GM18526 (cell line): Measurements from ENCODE around the gene XYLT1.

Experiments used
- POLR2A ChIP-seq: IDR thresholded peaks from 3 replicates; pipeline ENCODE4 v1.6.1; 2011; ENCODE audit not compliant: insufficient read length; ENCODE audit errors: extremely low read depth

Gene XYLT1

GRCh38 chr16:17224879-17225281 is 245.9 kb downstream of the XYLT1 start:
- no peak for TF ChIP-seq POLR2A

DNA sequence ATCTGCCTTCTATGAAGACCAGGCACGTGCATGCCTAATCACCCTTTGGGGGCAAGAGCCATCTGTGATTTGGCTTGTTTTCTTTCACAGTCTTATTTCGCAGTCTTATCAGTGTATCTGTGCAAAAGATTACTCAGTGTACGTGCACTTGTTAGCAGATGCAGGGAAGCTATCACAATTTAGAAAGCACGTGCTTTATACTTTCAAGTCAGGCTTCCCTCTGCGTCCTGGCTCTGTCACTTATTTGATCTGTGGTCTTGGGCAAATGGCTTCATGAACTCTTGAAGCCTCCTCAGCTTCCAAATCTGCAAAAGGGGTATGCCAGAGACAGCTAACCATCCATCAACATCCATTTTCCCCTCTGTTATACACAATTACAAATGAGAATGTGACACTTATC is 246.4 kb downstream of the XYLT1 start:
- no peak for TF ChIP-seq POLR2A

DNA sequence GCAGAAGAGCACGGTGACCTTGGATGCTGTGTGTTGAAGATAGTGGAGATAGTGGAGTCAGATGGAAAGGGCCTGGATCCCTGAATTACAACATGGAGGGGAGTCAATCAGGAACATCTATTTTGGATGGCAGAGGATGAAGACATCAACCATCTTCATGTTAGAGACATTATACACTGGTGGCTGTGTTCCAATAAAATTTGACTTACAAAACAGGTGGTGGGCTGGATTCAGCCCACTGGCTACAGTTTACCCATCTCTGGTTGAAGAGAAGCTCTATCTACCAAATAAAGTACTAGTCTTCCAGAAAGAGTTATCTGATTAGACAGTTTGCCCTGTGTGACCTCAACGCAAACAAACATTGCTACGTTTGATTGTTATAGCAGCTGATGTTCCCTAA is 247.2 kb downstream of the XYLT1 start:
- no peak for TF ChIP-seq POLR2A

DNA sequence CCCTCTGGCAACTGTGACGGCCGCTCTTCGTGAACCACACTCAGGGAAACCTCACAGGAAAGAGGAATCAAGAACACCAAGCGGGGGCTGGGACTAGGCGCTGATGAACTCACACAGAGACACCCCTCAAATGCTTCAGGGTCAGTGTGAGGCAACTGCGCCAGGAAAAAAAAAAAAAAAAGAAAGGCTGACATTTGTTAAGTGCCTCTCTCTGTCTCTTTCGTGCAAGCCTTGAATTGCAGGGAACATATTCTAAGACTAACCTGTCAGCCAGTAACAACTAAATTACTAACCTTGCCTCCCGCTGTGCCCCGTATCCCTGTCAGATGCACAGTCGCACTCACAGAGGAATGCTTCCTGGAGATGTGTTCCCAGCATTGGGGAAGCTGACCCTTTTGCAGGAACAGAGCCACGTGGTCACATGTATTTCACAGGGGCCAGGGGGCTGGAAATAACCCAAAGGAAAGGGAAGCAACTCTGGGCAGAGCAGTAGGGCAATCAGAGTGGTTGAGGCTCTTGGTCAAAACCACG is 247.8 kb downstream of the XYLT1 start:
- no peak for TF ChIP-seq POLR2A

DNA sequence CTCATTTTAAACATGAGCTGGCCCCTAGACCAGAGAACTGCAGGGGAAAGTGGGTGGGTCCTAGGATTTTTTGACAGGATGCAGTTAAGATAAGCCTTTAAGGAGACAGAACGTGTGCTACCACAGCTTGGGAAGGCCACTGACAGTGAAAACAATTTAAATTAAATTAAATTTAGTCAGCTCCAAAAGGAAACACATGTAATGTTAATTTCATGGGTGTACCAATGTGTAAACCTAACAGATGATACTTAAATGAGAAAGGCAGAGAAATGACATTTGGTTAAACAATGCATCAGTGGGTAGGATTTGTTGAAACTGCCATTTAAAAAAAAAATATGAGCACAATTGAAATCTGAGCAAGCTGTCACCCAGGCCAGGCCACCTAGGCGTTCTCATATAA is 250.8 kb downstream of the XYLT1 start:
- TF ChIP-seq POLR2A = no peak

DNA sequence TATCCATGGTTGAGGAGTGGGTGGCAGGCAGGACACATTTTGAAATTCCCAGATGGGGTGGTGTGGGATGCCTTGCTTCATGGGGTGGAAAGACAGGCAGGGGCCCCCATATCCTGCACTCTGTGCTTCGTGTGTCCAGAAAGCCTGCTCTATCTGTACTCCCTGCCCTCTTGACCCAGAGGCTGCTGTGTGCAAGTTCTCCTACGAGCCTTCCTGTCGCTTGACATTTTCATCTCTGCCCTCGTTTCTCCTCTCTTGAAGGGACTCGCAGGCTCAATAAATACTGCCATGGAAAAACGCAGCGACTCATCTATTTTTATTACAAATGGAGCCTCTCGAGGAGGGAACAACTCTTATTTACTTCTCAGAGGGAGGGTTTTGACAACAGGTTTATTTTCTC is 254.8 kb downstream of the XYLT1 start:
- TF ChIP-seq POLR2A = no peak

DNA sequence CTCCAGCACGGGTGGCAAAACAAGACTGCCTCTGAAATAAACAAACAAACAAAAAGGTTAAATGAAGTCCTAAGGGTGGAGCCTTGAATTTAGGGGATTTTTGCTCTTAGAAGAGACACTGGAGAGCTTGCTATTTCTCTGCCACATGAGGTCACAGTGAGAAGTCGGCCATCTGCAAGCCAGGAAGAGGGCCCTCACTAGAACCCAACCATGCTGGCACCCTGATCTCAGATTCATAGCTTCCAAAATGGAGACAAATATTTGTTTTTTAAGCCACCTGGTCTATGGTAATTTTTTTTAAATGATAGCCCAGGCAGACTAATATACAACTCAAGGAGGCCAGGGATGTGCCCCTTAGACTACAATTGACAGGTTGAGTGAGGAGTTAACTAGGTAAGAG is 255.5 kb downstream of the XYLT1 start:
- no peak for TF ChIP-seq POLR2A

DNA sequence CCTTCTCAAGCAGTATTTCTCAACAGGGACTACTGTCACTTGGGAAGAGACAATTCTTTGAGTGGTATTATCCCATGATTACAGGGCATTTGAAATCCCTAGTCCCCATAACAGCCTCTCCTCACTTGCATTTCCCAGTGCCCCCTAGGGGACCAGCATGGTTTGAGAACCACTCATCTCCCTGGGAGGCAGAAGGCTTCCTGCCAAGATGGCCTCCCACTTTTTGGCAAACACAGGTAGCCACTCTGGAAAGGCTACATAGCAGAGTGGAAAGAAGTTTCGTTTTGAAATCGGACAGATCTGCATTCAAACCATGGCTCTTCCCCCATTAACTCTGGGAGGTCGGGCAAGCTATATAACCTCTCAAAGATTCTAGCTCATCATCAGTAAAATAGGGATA is 256.8 kb downstream of the XYLT1 start:
- TF ChIP-seq POLR2A = no peak

DNA sequence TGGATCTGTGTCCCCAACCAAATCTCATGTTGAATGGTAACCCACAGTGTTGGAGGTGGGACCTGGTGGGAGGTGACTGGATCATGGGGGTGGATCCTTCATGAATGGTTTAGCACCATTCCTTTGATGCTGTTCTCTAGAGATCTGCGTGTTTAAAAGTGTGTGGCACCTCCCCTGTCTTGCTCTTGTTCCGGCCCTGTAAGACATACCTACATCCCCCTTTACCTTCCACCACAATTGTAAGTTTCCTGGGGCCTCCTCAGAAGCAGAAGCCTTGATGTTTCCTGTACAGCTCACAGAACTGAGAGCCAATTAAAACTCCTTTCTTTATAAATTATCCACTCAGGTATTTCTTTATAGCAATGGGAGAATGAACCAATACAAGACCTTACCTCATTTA is 257.7 kb downstream of the XYLT1 start:
- TF ChIP-seq POLR2A = no peak

DNA sequence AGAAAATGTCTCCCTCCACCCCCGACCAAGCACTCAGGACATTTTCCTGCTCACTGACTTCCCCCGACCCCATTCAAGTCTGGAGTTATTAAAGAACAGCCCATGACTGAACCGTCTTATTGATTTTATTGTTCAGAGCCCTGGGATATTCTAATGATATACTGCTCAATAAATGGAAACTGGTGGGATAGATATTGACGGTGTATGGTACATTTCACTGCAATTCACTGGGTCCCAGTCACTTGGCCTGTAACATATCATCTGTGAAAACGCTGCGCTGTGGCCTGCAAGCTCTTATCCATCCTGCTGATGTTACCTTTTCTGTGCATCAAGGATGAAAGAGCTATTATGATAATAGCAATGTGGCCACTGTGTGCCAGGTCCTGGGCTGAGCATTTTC is 258.2 kb downstream of the XYLT1 start:
- no peak for TF ChIP-seq POLR2A

GRCh38 chr16:17211797-17212196 is 259.0 kb downstream of the XYLT1 start:
- TF ChIP-seq POLR2A = no peak

DNA sequence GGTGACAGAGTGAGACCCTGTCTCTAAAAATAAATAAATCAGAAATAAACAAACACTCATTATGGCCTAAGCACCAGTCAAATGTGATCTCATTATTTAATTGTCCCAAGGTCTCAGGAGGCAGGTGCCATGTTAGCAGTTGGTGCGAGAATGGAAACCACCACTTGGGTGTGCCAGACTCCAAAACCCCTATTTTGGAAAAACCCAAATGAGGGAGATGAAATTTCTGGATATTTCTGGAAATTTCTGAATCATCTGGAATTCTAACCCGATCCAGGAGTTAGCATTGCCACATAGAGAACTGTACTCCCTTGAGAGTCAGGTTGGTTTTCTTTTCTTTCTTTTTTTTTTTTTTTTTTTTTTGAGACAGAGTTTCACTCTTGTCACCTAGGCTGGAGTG is 264.0 kb downstream of the XYLT1 start:
- no peak for TF ChIP-seq POLR2A

- no peak for TF ChIP-seq POLR2A
Observed at GRCh38 chr16:17205279-17206211, 265.2 kb downstream of the XYLT1 start.

DNA sequence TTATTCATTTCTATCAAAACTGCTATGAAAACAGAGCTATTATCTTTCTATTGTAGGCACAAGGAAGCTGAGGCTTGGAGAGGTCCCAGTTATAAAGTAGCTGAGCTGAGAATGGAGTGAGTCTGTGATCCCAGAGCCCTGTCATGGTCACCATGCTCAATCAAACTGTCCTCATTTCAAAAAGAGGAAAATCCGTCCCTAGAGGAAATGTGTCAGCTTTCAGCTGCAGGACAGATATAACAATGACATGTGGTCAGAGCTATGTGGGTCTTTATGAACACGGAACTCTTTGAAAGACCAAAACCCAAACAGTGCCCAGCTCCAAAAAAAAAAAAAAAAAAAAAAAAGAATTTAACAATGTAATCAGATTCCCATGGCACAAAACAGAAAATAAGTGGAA is 266.1 kb downstream of the XYLT1 start:
- TF ChIP-seq POLR2A = no peak

GRCh38 chr16:17204206-17204605 is 266.6 kb downstream of the XYLT1 start:
- no peak for TF ChIP-seq POLR2A

DNA sequence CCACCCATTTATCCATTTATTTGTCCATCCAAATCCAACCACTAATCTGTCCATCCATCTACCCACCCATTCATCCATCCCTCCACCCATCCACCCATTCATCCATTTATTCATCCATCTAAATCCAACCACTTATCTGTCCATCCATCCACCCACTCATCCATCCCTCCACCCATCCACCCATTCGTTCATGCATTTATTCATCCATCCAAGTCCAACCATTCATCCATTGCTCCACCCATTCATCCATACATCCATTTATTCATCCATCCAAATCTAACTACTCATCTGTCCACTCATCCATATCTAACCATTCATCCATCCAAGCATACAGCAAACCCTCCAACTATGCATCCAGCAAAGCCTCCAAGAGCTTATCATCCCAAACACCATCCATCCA is 267.3 kb downstream of the XYLT1 start:
- TF ChIP-seq POLR2A = no peak

DNA sequence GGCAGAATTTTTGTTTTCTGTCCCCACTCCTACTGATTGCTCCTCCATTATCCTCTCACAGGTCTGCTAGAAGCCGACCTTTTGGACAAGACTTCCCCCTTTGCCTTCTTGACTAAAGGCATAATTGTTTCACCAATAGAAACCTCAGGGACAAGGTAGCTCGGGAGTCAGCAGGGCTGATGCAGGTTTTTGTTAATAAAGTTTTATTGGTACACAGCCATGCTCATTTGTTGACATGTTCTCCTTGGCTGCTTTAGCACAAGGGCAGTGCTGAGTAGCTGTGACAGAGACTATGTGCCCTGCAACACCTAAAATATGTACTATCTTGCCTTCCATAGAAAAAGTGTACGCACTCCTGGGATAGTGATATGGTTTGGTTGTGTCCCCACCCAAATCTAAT is 271.6 kb downstream of the XYLT1 start:
- TF ChIP-seq POLR2A = no peak
